ENCODE data around the gene PTH1R.
"Not testable (repeated sequence)": the region's sequence is repeated elsewhere in the genome, so short reads cannot be mapped to it uniquely, and the experiment has no call there.

Gene PTH1R

GRCh38 chr3:46901591-46902187, 24.2 kb downstream of the PTH1R start:
- no peak for DNase-seq

- DNase-seq: no peak
Measured at GRCh38 chr3:46902188-46902631, 24.7 kb downstream of the PTH1R start.

GRCh38 chr3:46903341-46904302, 26.1 kb downstream of the PTH1R start:
- no peak for DNase-seq

- DNase-seq: no peak
Measured at GRCh38 chr3:46904303-46905212, 27.0 kb downstream of the PTH1R start.

GRCh38 chr3:46905213-46905560, 27.7 kb downstream of the PTH1R start:
- no peak for DNase-seq

- DNase-seq: no peak
Measured at GRCh38 chr3:46905661-46906451, 28.3 kb downstream of the PTH1R start.

GRCh38 chr3:46906471-46907058, 29.0 kb downstream of the PTH1R start:
- no peak for DNase-seq

- no peak for DNase-seq
Measured at GRCh38 chr3:46907271-46907670, 29.8 kb downstream of the PTH1R start.

- DNase-seq: no peak
Measured at GRCh38 chr3:46907960-46908293, 30.4 kb downstream of the PTH1R start.

- DNase-seq: no peak
Measured at GRCh38 chr3:46908294-46908985, 30.9 kb downstream of the PTH1R start.

GRCh38 chr3:46908986-46909534, 31.5 kb downstream of the PTH1R start:
- DNase-seq: no peak

GRCh38 chr3:46909535-46910161, 32.1 kb downstream of the PTH1R start:
- peak; percentile 72 for DNase-seq

- DNase-seq: no peak
Measured at GRCh38 chr3:46910166-46910760, 32.7 kb downstream of the PTH1R start.

GRCh38 chr3:46910914-46911313, 33.4 kb downstream of the PTH1R start:
- not testable (repeated sequence) for DNase-seq

- no peak for DNase-seq
Measured at GRCh38 chr3:46912986-46913385, 35.5 kb downstream of the PTH1R start.

GRCh38 chr3:46913644-46914043, 36.1 kb downstream of the PTH1R start:
- DNase-seq: peak; percentile 49

- DNase-seq: peak; percentile 37
Measured at GRCh38 chr3:46914849-46915248, 37.3 kb downstream of the PTH1R start.

- DNase-seq: no peak
Measured at GRCh38 chr3:46915297-46915822, 37.8 kb downstream of the PTH1R start.

- DNase-seq: no peak
Measured at GRCh38 chr3:46916278-46916677, 38.8 kb downstream of the PTH1R start.

- no peak for DNase-seq
Measured at GRCh38 chr3:46916799-46917198, 39.3 kb downstream of the PTH1R start.
